Erythroblast (primary cell): ENCODE measurements around the gene AGO4.

Experiments
- DNase-seq, 2 experiments: peaks; one replicate each; lab custom pipeline; 2025; lab: John Stamatoyannopoulos, UW
- GATA1 ChIP-seq: IDR thresholded peaks from 2 replicates; pipeline ENCODE4 v1.6.1; 2011; ENCODE audit warnings: low read depth, mild to moderate bottlenecking, control low read depth, low read length, moderate library complexity
- POLR2A ChIP-seq: IDR thresholded peaks from 2 replicates; pipeline ENCODE4 v1.6.1; 2011; ENCODE audit warnings: mild to moderate bottlenecking, low read length

AGO4 gene

DNA sequence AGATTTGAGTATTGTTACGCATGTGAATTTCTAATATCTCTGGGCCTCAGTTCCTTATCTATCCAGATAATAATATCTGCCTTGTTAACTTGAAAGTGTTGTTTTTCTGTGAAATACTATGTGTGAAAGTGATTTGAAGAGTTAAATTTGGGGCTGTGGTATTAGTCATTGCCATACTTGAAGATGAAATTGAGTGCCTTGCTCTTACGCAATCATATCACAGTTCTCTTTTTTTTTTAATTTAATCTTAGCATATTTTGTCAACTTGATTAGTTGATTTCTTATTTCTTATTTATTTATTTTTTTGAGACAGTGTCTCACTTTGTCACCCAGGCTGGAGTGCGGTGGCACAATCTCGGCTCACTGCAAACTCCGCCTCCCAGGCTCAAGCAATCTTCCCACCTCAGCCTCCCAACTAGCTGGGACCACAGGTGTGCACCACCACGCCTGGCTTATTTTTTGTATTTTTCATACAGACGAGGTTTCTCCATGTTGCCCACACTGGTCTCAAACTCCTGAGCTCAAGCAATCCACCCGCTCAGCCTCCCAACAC, 31.0 kb downstream of the AGO4 start:
- no peak for DNase-seq
- TF ChIP-seq POLR2A (no peak), GATA1 (no peak)

DNA sequence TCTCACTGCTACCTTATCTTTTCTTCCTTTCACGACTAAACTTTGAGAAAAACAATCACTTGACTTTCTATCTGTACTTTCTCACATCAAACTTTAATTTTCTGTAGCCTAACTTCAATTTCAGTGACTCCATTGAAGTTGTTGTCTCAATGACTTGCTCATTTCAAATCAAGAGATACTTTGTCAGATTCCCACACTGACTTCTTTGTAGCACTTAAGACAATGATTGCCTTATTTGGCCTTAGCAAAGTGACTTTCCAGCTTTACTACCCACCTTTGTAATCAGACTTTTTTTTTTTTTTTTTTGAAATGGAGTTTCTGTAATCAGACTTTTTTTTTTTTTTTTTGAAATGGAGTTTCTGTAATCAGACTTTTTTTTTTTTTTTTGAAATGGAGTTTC, 37.0 kb downstream of the AGO4 start:
- TF ChIP-seq GATA1: no peak
- no peak for TF ChIP-seq POLR2A
- DNase-seq: no peak

DNA sequence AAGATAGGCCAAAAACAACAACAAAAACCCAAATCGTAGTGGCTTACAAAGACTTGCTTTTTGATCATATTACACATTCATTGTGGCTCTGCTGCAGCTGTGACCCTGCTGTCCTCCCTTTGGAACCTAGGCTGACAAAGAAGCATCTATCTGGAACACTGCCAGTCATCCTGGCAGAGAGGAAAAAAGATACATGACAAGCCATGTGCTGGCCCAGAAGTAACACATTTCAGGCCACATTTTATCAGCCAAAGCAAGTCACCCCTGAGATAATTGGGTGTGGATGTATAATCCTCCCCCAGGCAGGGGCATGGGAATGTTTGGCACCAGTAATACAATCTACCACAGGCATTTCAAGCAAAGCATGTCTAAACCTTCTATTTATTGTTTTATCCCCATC, 38.0 kb downstream of the AGO4 start:
- DNase-seq: peak in 1 of 2 experiments; percentile 11

DNA sequence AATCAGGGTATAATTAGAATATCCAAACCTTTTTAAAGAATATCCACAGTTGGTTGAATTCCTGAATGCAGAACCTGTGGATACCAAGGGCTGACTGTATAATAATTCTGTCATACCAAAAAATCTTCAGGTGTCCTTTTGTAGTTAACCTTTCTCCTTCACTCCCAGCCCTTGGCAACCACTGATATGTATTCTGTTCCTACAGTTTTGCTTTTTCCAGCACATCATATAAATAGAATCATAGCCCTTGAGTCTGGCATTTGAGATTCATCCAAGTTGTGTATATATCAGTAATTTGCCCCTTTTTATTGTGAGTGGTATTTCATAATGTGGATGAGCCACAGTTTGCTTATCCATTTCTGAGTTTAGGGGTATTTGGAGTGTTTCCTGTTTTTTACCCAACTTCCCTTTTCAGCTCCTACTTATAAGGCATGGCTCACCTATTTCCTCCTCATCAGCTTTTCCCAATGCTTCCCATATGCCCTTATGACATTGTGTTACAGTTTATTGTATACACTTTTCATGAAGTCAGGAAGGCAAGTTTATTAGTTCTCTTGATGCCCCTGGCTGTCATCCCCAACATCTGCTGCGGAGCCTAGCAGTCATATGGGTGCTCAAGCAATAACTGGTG, 40.2 kb downstream of the AGO4 start:
- DNase-seq: no peak
- TF ChIP-seq GATA1 (no peak), POLR2A (no peak)

More for the DNA sequence above, 38.0 kb downstream of the AGO4 start:
- no peak for TF ChIP-seq POLR2A
- no peak for TF ChIP-seq GATA1

DNA sequence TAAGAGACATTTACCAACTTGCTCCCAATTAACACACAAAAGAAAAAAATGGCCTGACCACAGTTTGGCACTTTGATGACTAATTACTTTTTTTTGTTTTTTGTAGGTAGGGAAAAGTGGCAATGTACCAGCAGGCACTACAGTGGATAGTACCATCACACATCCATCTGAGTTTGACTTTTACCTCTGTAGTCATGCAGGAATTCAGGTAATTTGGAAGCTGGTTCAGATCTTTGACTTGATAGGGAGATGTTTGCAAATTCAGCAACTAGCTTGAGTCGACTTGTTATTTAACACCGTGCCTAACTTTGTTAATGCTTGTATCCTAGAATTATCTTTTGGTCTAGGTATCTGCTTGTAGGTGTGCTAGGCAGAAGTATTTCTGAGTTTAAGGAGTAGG, 42.2 kb downstream of the AGO4 start:
- DNase-seq: no peak
- TF ChIP-seq GATA1 (no peak), POLR2A (no peak)

DNA sequence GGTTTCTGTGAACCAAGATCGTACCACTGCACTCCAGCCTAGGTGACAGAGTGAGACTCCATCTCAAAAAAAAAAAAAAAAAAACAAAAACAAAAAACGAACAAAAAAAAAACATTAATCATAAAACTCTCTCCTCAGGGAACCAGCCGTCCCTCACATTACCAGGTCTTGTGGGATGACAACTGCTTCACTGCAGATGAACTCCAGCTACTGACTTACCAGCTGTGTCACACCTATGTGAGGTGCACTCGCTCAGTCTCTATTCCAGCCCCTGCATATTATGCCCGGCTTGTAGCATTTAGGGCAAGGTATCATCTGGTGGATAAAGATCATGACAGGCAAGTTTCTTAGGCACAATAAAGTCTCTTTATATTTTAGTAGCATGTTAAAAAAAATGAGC, 42.9 kb downstream of the AGO4 start:
- no peak for TF ChIP-seq POLR2A
- TF ChIP-seq GATA1: no peak

DNA sequence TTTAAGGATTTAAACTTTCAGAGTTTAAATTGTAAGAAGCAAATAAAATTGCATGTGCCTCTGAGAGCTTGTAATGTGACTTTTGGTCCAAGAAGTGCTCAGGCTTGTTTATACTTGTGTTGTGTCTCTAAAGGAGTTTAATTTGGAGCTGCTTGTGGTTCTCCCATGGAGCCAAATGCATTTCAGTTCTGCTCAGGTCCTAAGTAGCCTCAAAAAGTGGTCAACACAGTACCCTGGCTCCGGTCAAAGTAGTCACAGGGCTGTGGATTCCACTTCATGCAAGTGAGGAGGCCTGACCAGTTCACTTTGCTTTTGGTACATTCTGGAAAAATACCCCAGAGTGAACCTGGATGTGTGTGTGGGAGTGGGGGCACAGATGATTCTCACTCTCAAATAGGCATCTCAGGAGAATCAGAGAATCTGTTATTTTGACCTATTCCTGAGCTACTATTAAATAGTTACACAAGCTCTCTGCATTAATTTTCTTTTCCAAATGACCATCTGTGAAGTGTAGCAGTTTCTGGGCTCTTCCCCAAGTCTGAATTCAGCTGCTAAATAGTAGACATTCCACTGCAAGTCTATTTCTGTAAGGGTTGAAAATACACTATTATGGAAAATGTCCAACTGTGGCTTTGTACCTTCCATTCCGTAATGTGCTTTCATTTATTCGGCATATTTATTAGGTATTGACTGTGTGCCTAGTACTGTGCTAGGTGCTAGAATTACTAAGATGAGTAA, 43.5 kb downstream of the AGO4 start:
- DNase-seq: no peak
- TF ChIP-seq GATA1: no peak
- TF ChIP-seq POLR2A: no peak

More for the DNA sequence above, 42.9 kb downstream of the AGO4 start:
- DNase-seq: no peak

DNA sequence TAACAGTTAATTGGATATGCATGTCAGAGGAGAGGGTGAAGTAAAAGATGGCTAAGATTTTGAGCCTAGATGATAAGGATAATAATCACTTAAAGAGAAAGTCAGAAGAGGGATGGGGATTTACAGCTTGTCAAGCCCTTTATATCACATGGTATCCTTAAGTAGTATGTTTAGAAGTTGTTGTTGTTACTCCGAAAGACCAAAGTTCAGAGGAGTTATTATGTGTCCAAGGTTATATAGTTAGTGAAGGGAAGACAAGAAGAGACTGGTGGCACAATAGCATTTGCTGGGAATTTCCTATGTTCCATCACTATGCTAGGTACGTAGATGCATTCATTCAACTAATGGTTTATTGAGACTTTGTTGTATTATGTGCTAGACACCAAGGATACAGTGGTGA, 44.4 kb downstream of the AGO4 start:
- no peak for DNase-seq
- TF ChIP-seq GATA1: no peak
- no peak for TF ChIP-seq POLR2A

DNA sequence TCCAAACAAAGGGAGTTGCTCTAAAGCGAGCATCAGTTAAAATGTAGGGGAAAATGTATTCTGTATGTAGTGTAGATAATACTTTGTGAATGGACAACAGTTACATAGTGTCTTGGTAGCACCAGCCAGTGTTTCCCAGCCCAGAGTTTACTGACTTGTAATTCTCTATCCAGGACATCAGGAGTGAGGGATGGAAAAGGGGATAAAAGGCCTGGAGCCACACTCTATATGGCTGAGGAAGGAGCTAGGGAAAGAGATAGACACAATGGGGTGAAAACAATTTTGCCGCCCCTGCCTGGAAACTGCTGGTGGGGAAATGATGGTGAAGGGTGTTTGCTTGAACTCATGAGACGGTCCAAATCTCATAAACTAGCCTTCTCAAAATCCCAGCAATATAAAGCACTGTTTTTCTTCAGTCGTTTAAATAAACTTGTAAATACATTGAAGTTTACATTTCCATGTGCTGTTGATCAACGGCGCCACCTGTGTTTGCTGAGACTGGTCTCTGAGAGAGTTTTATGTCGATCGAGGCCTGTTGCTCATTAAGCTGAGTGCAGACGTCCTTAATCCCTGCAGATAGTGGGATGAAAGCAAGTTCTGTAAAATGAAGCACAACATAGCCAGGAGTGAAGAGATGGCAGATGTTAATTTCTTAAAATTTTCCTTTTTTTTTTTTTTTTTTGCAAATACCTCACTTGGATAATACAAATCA, 47.3 kb downstream of the AGO4 start:
- DNase-seq: no peak
- TF ChIP-seq POLR2A (no peak), GATA1 (no peak)

DNA sequence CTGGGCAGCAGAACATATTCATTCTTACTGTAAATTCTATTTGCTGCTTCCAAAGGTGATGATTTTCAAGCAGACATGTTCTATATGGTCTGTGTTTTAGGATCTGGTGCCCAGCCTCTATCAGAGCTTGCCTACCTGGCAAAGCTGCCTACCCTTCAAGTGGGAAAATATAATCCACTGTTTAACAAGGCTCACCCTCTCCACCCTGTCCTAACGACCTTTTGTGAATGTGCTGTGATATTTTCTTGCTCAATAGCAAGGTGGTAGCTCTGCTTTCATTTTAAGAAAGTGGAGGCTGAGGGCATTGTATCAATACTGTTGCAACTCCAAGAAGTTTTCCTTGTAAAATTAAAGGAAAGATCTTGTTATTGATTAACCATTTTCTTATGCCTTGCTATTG, 49.1 kb downstream of the AGO4 start:
- TF ChIP-seq POLR2A (no peak), GATA1 (no peak)
- DNase-seq: no peak

DNA sequence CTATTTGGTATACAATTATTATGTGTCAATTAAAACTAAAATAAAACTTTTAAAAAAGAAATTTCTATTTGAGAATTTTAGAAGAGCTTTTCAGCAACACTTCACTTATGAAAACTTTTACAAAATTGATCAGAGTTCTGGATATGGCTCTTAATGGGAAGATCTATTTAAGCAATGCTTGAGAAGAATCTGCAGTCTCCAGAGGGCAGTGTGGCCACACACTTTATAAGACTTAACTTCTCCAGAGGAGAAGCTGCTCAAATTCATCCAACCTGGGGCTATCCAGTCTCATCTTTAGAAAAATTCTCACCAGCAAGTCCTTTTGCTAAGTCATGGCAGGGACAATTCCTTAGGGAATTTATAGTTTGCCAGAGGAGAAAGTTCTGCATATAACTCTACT, 50.0 kb downstream of the AGO4 start:
- peak; percentile 26 to 27 for DNase-seq
- TF ChIP-seq POLR2A: no peak

DNA sequence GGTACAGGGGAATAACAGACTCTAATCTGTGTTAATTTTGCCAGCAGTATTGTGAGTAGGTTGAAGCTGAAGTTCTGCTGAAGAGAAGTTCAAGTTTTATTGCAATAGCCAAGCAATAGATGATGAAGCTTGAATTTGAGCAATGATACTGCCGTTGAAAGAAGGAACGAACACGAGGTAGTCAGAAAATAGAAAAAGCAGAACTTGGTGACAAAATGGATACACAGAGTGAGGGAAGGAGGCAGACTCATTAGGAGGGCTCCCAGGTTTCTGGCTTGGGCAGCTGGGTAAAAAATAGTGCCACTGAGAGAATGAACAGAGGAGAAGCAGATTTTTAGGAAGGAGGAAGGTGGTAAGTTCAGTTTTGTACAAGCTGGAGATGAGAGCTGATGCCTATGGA, 52.9 kb downstream of the AGO4 start:
- no peak for DNase-seq
- no peak for TF ChIP-seq POLR2A
- no peak for TF ChIP-seq GATA1

DNA sequence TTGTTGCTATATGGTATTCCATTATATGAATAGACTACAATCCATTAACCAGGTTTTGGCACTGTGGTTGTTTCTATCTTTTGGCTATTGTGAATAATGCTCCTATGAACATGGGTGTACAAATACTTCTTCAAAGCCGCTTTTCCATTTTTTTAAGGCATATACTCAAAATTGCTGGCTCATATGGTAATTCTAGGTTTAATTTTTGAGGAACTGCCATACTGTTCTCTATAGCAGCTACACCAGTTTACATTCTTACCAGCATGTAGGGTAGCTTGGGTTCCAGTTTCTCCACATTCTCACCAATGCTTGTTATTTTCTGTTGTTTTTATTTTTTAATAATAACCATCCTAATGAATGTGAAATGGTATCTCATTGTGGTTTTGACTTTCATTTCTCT, 55.3 kb downstream of the AGO4 start:
- TF ChIP-seq POLR2A (no peak), GATA1 (no peak)
- DNase-seq: no peak
